ENCODE measurements around the gene EXD3. TPM values are rescaled to one million over a fixed set of nuclear protein-coding genes. Genes with fewer than 3 reads are reported as not detected.
"Not testable (repeated sequence)": the region's sequence is repeated elsewhere in the genome, so short reads cannot be mapped to it uniquely, and the experiment has no call there.

EXD3 gene
- total RNA-seq, 2 experiments from 2014 or later = 8.1 to 9.0 TPM

DNA sequence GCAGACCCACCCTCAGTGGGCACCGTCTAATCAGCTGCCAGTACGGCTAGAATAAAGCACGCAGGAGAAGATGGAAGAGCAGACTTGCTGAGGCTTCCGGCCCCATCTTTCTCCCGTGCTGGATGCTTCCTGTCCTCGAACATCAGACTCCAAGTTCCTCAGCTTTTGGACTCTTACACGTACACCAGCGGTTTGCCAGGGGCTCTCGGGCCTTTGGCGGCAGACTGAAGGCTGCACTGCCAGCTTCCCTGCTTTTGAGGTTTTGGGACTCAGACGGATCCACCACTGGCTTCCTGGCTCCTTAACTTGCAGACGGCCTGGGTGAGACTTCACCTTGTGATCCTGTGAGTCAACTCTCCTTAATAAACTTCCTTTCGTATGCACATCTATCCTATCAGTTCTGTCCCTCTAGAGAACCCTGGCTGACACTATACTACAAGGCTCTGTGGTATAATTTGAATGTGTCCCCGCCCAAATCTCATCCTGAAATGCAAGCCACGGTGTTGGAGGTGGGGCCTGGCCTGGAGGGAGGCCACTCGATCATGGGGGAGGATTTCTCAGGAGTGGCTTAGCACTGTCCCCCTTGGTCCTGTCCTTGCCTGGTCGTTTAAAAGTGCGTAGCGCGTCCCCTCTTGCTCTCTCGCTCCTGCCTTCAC lies 89.8 kb downstream of the EXD3 start:
- ChIA-PET POLR2A (no interaction called here), CTCF (no interaction called here)
- no peak for TF ChIP-seq CTCF (IDR thresholded peaks at IDR 0.05)
- H3K4me1 Mint-ChIP-seq (ENCODE audit: low read depth) = no peaks in the 10 kb centered on the region
- peaks cover 7% of the 10 kb centered on the region for H3K36me3 Mint-ChIP-seq (ENCODE audit: low read depth)
- H3K27me3 Mint-ChIP-seq = peaks cover under 1% of the 10 kb centered on the region
- H3K4me3 Mint-ChIP-seq = no peak overlapping the region
- no peak for DNase-seq
- intact Hi-C loops (cut with micrococcal nuclease) = no loop called here
- H3K27ac Mint-ChIP-seq = no peak overlapping the region
- peaks cover 9% of the 10 kb centered on the region for H3K9me3 Mint-ChIP-seq
- ATAC-seq = no peak

GRCh38 chr9:137331929-137332328 lies 91.0 kb downstream of the EXD3 start:
- no peaks in the 10 kb centered on the region for H3K4me1 Mint-ChIP-seq (ENCODE audit: low read depth)
- intact Hi-C loops (cut with micrococcal nuclease) = no loop called here
- DNase-seq (no peak), ATAC-seq (no peak)
- POLR2A ChIA-PET = interaction anchor here (0.7 kb wide), 1 partner anchor 352 kb away, joined by 3 read pairs; no protein-coding TSS in a partner anchor
- CTCF ChIA-PET = no interaction called here
- H3K27me3 Mint-ChIP-seq = peaks cover 6% of the 10 kb centered on the region
- TF ChIP-seq CTCF (IDR thresholded peaks at IDR 0.05) = no peak
- H3K27ac Mint-ChIP-seq = no peak overlapping the region
- peaks cover 8% of the 10 kb centered on the region for H3K9me3 Mint-ChIP-seq
- no peak overlapping the region for H3K4me3 Mint-ChIP-seq
- peaks cover 7% of the 10 kb centered on the region for H3K36me3 Mint-ChIP-seq (ENCODE audit: low read depth)

GRCh38 chr9:137330689-137331088 lies 92.3 kb downstream of the EXD3 start:
- no peak for DNase-seq
- Mint-ChIP-seq H3K4me3 (no peak overlapping the region), H3K4me1 (ENCODE audit: low read depth) (peaks cover 4% of the 10 kb centered on the region), H3K9me3 (peaks cover 3% of the 10 kb centered on the region), H3K27me3 (peaks cover 9% of the 10 kb centered on the region), H3K27ac (no peak overlapping the region), H3K36me3 (ENCODE audit: low read depth) (peaks cover 3% of the 10 kb centered on the region)
- POLR2A ChIA-PET = no interaction called here
- TF ChIP-seq CTCF (IDR thresholded peaks at IDR 0.05) = no peak
- intact Hi-C loops (cut with micrococcal nuclease) = no loop called here
- ATAC-seq = no peak
- CTCF ChIA-PET = no interaction called here

DNA sequence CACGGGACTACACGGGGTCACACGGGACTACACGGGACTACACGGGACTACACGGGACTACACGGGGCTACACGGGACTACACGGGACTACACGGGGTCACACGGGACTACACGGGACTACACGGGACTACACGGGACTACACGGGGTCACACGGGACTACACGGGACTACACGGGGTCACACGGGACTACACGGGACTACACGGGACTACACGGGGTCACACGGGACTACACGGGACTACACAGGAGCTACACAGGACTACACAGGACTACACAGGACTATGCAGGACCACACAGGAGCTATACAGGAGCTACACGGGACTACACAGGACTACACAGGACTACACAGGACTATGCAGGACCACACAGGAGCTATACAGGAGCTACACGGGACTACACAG lies 93.4 kb downstream of the EXD3 start:
- H3K27me3 Mint-ChIP-seq = peaks cover 12% of the 10 kb centered on the region
- ATAC-seq; H3K27ac Mint-ChIP-seq; H3K36me3 Mint-ChIP-seq (ENCODE audit: low read depth); DNase-seq; H3K4me1 Mint-ChIP-seq (ENCODE audit: low read depth); CTCF ChIA-PET; H3K4me3 Mint-ChIP-seq; H3K9me3 Mint-ChIP-seq; POLR2A ChIA-PET; intact Hi-C loops (cut with micrococcal nuclease): not testable (repeated sequence)

- H3K9me3 Mint-ChIP-seq; intact Hi-C loops (cut with micrococcal nuclease); DNase-seq; ATAC-seq; POLR2A ChIA-PET; CTCF ChIA-PET; H3K36me3 Mint-ChIP-seq (ENCODE audit: low read depth); H3K4me1 Mint-ChIP-seq (ENCODE audit: low read depth); H3K4me3 Mint-ChIP-seq: not testable (repeated sequence)
- peaks cover 15% of the 10 kb centered on the region for H3K27me3 Mint-ChIP-seq
- peak overlapping the region; percentile 7 for H3K27ac Mint-ChIP-seq
Measured at GRCh38 chr9:137327641-137328550, 95.1 kb downstream of the EXD3 start.
